ENCODE results near the gene SLC7A1. TPM values are rescaled to one million over a fixed set of nuclear protein-coding genes. Genes with fewer than 3 reads are reported as not detected.

The SLC7A1 gene
- total RNA-seq, 4 donors from 2014 or later, result 7.3 to 17.9 (median 10.5) TPM

DNA sequence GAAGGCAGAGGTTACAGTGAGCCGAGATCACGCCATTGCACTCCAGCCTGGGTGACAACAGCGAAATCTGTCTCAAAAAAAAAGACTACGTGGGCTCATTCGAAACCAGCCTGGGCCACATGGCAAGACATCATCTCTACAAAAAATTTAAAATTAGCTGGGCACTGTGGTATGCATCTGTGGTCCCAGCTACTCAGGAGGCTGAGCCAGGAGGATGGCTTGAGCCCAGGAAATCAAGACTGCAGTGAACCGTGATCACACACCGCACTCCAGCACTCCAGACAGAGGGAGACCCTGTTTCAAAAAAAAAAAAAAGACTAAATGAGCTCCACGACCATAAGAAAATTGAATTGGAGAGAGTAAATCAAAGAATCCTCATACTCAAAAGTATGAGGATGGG lies 53.1 kb downstream of the SLC7A1 start:
- TF ChIP-seq, protein P1, sequence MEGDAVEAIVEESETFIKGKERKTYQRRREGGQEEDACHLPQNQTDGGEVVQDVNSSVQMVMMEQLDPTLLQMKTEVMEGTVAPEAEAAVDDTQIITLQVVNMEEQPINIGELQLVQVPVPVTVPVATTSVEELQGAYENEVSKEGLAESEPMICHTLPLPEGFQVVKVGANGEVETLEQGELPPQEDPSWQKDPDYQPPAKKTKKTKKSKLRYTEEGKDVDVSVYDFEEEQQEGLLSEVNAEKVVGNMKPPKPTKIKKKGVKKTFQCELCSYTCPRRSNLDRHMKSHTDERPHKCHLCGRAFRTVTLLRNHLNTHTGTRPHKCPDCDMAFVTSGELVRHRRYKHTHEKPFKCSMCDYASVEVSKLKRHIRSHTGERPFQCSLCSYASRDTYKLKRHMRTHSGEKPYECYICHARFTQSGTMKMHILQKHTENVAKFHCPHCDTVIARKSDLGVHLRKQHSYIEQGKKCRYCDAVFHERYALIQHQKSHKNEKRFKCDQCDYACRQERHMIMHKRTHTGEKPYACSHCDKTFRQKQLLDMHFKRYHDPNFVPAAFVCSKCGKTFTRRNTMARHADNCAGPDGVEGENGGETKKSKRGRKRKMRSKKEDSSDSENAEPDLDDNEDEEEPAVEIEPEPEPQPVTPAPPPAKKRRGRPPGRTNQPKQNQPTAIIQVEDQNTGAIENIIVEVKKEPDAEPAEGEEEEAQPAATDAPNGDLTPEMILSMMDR (IDR thresholded peaks at IDR 0.05; ENCODE audit: low read depth), result no peak

DNA sequence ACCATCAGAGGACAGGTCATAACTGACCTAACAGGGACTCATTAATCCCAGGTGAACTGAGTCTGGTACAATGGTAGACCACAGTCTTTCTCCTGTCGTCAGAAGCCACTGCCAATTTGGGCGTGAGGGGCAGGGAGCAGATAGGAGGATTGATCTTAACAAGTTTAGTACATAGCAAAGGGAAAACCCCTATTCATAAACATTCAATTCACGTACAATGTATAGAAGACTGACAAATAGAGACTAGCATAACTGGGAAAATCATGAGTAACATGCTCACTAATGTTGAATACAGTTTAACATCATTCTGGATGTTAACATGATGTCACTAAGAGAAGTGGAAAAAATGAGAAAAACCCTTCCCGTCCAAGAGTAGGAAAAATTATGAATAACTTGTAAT lies 54.1 kb downstream of the SLC7A1 start:
- TF ChIP-seq, protein P1 (IDR thresholded peaks at IDR 0.05; ENCODE audit: low read depth), result no peak

DNA sequence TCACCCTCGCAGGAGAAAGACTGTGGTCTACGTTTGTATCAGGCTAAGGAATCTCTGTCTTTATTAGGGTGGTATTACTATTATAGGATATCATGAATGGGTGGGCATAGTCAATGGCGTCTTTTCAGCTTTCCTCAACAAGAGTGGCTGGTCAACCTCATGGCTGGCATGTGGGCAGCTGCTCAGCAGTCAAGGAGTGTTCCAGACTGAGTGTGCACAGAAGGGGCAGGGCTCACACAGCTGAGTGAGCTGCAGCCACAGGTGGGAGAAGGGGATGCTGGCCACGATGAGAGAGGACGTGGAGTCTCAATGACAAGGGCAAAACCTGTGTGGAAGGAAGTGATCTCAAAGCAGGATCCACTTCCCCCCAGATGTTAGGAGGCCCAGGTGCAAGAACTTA lies 54.7 kb downstream of the SLC7A1 start:
- TF ChIP-seq, protein P1 (IDR thresholded peaks at IDR 0.05; ENCODE audit: low read depth), result no peak

DNA sequence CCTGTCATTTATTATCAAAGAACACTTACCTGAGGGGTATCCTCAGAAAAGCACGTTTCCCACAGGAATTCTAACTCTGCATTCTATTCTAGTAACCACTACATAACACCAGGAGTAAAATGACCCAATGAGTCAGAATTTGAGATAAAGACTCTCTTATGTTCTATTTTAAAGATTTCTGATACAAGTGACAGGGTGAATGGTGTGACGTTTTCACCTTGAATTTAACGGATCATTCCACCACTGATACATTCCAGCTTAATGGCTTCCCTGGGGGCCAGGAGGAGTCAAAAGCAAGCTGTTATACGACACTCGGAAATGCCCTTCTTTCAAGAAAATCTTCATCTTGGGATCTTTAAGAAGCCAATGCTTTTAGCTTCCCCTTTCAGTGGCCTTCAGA lies 55.2 kb downstream of the SLC7A1 start:
- TF ChIP-seq, protein P1 (IDR thresholded peaks at IDR 0.05; ENCODE audit: low read depth), result no peak

DNA sequence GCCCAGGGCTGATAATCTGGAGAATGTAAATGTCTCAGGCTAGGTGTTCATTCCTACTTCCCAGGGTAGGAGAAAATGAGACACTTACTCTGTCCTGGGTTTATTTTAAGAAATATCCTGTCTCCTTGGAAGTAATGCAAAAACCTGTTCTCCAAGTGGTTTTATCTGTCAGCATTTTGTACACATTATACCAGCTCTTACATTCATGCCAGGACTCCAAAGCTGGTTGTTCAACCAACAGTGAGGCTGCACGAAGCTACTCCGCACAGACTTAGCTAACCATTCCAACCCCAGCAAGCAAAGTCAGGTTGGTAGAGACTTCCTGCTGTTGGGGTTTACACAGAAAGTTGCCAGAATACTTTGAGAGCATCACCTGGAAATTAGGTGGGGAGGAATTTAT lies 55.6 kb downstream of the SLC7A1 start:
- TF ChIP-seq, protein P1 (IDR thresholded peaks at IDR 0.05; ENCODE audit: low read depth), result no peak

DNA sequence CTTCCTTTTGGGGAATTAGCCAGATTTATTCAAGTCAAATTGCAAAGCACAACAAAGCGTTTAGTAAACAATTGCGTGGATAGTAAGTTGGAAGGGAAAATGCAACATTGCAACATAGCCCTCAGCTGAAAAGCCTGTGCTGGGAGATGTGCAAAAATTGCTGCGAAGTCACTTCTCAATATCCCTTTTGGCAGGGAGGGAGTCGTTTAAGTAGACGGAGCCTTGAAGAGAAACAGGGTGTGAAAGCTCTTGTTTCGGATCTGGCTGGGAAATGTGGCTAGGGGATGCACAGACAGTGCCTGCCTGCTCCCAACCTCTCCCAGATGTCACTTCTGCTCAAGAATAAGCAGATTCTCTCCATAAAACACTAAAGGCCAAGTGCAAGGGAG lies 56.8 kb downstream of the SLC7A1 start:
- TF ChIP-seq, protein P1 (IDR thresholded peaks at IDR 0.05; ENCODE audit: low read depth), result no peak

DNA sequence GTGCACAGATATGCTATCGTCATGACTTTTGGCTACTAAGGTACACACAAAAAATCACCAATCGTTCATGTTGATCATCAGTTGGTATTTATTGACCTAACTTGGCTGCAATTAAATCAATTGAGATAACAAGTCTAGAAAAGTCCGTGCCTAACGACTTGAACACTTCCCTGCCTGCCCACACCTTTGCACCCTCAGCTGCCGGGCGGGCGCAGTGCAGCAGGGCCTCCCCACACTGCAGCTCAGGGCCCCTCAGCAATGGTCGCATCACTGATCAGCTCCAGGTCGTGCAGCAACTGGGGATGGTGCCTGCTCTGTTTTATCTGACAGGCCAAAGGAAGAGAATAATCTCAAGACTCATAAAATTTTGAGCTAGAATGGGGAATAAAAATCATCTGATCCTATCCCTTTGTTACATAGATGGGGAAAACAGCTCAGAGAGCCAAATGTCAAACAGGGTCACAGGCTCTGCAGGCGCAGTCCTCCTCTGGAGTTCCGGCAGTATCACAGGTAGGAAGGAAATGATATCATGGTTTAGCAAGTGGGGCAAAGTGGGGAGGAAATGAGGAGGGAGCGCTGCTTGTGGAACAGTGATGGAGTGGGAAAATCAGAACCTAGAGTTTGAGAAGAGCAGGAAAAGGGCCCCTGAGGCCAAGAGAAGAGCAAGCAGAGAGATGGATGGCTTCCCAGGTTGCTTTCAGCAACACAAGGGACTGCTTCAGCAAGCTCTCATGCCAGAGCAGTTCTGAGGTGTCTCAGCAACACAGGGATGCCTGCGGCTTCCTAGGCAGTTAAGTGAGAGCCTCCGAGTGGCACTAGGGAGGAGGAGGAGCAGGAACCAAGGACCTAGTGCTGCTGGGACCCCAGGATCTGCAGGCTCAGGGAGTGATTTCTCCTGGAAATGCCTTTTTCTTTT lies 57.5 kb downstream of the SLC7A1 start:
- TF ChIP-seq, protein P1 (IDR thresholded peaks at IDR 0.05; ENCODE audit: low read depth), result no peak

Measured in subcutaneous adipose tissue (tissue), 4 donors.